Lower leg skin (tissue), 4 donors: ENCODE measurements around the gene SPINDOC. TPM values are rescaled to one million over a fixed set of nuclear protein-coding genes. Genes with fewer than 3 reads are reported as not detected.

Source experiments
- DNase-seq, 2 donors: peaks; one replicate each; pipeline ENCODE4 v3.0.0-alpha.2; 2019; ENCODE audit warnings: low spot score in 2 of 2
- H3K4me3 ChIP-seq: fragments of 200-600 bp; sonication (generic); 2 replicates; pipeline ENCODE4 v1.5.1; 2017; ENCODE audit warnings: mild to moderate bottlenecking, low read depth; ENCODE audit not compliant: poor library complexity, severe bottlenecking
- POLR2A ChIP-seq, 2 donors: fragments of 450-650 bp; IDR thresholded peaks; one replicate each; pipeline ENCODE4 v1.6.1; 2016 to 2017; ENCODE audit warnings: antibody characterized with exemption in 2 of 2, mild to moderate bottlenecking in 1 of 2, moderate library complexity in 1 of 2
- WGBS, 2 donors: methylation state at CpG; one replicate each; pipeline ENCODE4 v1.1.5; 2018; 5-methylcytosine and 5-hydroxymethylcytosine counted together
- intact Hi-C: fragments of 100-400 bp; cut with DNase I; formaldehyde crosslinking; loops from one replicate; pipeline ENCODE4 v1.15.0; 2023; ENCODE audit warnings: low total_unique reads
- total RNA-seq, 4 donors: library from RNA; depleted of rRNA; stranded (reverse); fragments of >200 nt; gene quantifications; one replicate each; pipeline ENCODE4 v1.1.0, GENCODE V29; 2016
- TF ChIP-seq, protein P1 (sequence below), 3 donors: fragments of 450-650 bp; IDR thresholded peaks; one replicate each; pipeline ENCODE4 v1.5.1; 2016; ENCODE audit warnings: antibody characterized with exemption in 3 of 3, mild to moderate bottlenecking in 3 of 3, moderate library complexity in 2 of 3

SPINDOC gene
- total RNA-seq, 4 donors from 2014 or later, result 5.1 to 8.3 (median 6.0) TPM

DNA sequence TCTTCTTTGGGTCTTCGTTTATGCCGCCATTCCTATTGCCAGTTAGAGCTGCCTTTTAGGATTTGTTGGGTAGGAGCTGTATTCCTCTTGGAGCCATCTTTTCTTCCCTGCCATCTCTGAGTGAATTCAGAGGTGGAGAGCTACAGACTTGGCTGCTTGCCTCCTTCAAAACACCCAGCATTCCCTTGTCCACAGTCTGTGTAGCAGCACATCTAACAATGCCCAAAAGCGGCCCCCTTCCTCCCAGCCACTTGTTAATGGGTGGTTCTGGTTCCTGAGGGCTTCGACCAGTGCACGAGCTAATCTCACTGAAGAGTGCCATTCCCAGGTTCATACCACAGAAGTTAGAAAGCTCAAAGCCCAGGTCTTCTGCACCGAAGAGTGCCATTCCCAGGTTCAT, 63.4 kb downstream of the SPINDOC start:
- no peak for DNase-seq
- no peak overlapping the region for H3K4me3 ChIP-seq
- intact Hi-C loops, result no loop called here
- TF ChIP-seq, protein P1, sequence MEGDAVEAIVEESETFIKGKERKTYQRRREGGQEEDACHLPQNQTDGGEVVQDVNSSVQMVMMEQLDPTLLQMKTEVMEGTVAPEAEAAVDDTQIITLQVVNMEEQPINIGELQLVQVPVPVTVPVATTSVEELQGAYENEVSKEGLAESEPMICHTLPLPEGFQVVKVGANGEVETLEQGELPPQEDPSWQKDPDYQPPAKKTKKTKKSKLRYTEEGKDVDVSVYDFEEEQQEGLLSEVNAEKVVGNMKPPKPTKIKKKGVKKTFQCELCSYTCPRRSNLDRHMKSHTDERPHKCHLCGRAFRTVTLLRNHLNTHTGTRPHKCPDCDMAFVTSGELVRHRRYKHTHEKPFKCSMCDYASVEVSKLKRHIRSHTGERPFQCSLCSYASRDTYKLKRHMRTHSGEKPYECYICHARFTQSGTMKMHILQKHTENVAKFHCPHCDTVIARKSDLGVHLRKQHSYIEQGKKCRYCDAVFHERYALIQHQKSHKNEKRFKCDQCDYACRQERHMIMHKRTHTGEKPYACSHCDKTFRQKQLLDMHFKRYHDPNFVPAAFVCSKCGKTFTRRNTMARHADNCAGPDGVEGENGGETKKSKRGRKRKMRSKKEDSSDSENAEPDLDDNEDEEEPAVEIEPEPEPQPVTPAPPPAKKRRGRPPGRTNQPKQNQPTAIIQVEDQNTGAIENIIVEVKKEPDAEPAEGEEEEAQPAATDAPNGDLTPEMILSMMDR (IDR thresholded peaks at IDR 0.05), result no peak
- TF ChIP-seq POLR2A (IDR thresholded peaks at IDR 0.05), result no peak
- WGBS, 2 donors, result 94 to 97% methylated on average over 6 of the region's 6 CpGs

Other genes with a start within 250 kb of the SPINDOC start
- 10 to 100 TPM in 3 of 4 donors, 1 to 10 TPM in 1; 9.8 to 15.1 (median 12.3) TPM for gene PLAAT3, start 199.0 kb upstream of the SPINDOC start, total RNA-seq
- gene ATL3, start 142.1 kb upstream of the SPINDOC start, total RNA-seq, result 10 to 100 TPM; 64.9 to 97.2 (median 70.9) TPM
- gene RTN3, start 132.0 kb upstream of the SPINDOC start, total RNA-seq, result 100 to 1,000 TPM; 124 to 192 (median 148) TPM
- 1 to 10 TPM; 7.8 to 9.8 (median 8.6) TPM for gene ZFTA, start 44.7 kb upstream of the SPINDOC start, total RNA-seq
- 10 to 100 TPM; 78.3 to 87.2 (median 81.2) TPM for gene MARK2, start 25.7 kb downstream of the SPINDOC start, total RNA-seq
- under 1 TPM in 1 of 4 donors, not detected in 3; 0.16 TPM for gene RCOR2, start 103.7 kb downstream of the SPINDOC start, total RNA-seq
- 10 to 100 TPM in 1 of 4 donors, 1 to 10 TPM in 3; 3.0 to 10.2 (median 6.1) TPM for gene NAA40, start 125.5 kb downstream of the SPINDOC start, total RNA-seq
- gene COX8A, start 161.2 kb downstream of the SPINDOC start, total RNA-seq, result 100 to 1,000 TPM; 373 to 510 (median 455) TPM
- 10 to 100 TPM; 48.8 to 94.8 (median 81.7) TPM for gene OTUB1, start 173.0 kb downstream of the SPINDOC start, total RNA-seq
- under 1 TPM in 3 of 4 donors, not detected in 1; 0.08 to 0.62 (median 0.15) TPM for gene FLRT1, start 222.5 kb downstream of the SPINDOC start, total RNA-seq